ENCODE results near the gene CSRP1. TPM values are rescaled to one million over a fixed set of nuclear protein-coding genes. Genes with fewer than 3 reads are reported as not detected.

The CSRP1 gene
- polyA plus RNA-seq, 1 experiment: 957 TPM

- Histone ChIP-seq H3K27me3 (ENCODE audit: control insufficient read depth, insufficient read depth, low read length) (no peaks in the 10 kb centered on the region), H3K36me3 (ENCODE audit: control insufficient read depth, insufficient read depth, low read length) (no peaks in the 10 kb centered on the region), H3K4me3 (ENCODE audit: low read depth, low read length) (peak overlapping the region; percentile 51)
- POLR2A ChIA-PET: no interaction called here
- TF ChIP-seq, protein P1, sequence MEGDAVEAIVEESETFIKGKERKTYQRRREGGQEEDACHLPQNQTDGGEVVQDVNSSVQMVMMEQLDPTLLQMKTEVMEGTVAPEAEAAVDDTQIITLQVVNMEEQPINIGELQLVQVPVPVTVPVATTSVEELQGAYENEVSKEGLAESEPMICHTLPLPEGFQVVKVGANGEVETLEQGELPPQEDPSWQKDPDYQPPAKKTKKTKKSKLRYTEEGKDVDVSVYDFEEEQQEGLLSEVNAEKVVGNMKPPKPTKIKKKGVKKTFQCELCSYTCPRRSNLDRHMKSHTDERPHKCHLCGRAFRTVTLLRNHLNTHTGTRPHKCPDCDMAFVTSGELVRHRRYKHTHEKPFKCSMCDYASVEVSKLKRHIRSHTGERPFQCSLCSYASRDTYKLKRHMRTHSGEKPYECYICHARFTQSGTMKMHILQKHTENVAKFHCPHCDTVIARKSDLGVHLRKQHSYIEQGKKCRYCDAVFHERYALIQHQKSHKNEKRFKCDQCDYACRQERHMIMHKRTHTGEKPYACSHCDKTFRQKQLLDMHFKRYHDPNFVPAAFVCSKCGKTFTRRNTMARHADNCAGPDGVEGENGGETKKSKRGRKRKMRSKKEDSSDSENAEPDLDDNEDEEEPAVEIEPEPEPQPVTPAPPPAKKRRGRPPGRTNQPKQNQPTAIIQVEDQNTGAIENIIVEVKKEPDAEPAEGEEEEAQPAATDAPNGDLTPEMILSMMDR (IDR thresholded peaks at IDR 0.05; ENCODE audit: insufficient read depth, low read depth, low read length): no peak
- DNase-seq (ENCODE audit: low read depth): no peak
- CTCF ChIA-PET: interaction anchor here (0.8 to 1.6 kb wide), 7 partner anchors 10 to 252 kb away, joined by 3 to 8 read pairs (median 3); no protein-coding TSS in a partner anchor
These were observed 34.2 kb upstream of the CSRP1 start for GRCh38 chr1:201540846-201541735.

DNA sequence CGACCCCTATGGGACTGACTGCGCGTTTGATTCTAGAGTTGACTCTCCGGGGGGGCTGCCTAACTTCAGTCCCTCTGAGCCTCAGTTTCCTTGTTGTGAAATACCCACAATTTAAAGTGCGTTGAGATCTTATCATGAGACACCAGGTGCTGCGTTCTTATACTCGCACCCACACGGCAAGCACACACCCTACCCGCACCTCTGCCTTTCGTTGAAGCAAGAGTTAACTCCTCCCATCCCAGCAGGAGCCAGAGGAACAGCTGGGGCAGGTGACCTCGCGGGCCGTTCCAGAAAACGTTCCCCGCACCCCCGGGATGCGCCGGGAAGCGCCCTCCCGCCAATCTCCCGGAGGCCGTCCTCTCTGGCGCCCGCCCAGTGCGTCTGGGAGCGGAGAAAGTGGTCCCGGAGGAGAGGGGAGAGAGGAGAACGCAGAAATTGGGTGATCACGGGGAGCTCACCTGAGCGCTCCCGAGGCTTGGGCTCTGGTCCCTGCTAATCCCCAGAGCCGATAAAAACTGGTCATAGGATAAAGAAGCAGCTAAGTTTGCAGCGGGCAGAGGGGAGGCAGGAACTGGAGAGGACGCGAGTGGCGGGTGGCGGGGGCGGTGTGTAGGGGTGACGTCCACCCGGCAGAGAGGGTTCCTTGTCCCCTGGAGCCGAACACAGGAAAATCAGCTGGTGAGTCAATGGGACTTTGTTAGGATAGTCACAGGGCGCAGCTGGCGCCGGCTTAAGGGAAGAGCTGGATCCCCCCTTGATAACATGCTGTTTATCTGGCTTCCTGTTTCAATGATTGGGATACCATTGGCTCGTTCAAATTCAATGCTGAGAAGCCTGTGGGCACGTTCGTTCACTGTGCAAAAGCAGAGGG is 32.9 kb upstream of the CSRP1 start:
- no peaks in the 10 kb centered on the region for H3K27me3 ChIP-seq (ENCODE audit: control insufficient read depth, insufficient read depth, low read length)
- no peak for DNase-seq (ENCODE audit: low read depth)
- CTCF ChIA-PET: interaction anchor here (0.7 to 1.6 kb wide), 11 partner anchors 9 to 253 kb away, joined by 3 to 8 read pairs (median 3); no protein-coding TSS in a partner anchor
- no peaks in the 10 kb centered on the region for H3K36me3 ChIP-seq (ENCODE audit: control insufficient read depth, insufficient read depth, low read length)
- H3K4me3 ChIP-seq (ENCODE audit: low read depth, low read length): peak overlapping the region; percentile 51
- POLR2A ChIA-PET: no interaction called here
- TF ChIP-seq, protein P1 (IDR thresholded peaks at IDR 0.05; ENCODE audit: insufficient read depth, low read depth, low read length): no peak

- ChIA-PET POLR2A (interaction anchor here (0.6 to 0.9 kb wide), 2 partner anchors 35 to 103 kb away, joined by 3 to 4 read pairs; no protein-coding TSS in a partner anchor), CTCF (interaction anchor here (1.2 to 9.8 kb wide), 5 partner anchors 8 to 254 kb away, joined by 4 to 135 read pairs (median 4); no protein-coding TSS in a partner anchor)
- DNase-seq (ENCODE audit: low read depth): no peak
- Histone ChIP-seq H3K36me3 (ENCODE audit: control insufficient read depth, insufficient read depth, low read length) (no peaks in the 10 kb centered on the region), H3K27me3 (ENCODE audit: control insufficient read depth, insufficient read depth, low read length) (no peaks in the 10 kb centered on the region), H3K4me3 (ENCODE audit: low read depth, low read length) (peak within 1 kb of the TSS; percentile 51)
- TF ChIP-seq, protein P1 (IDR thresholded peaks at IDR 0.05; ENCODE audit: insufficient read depth, low read depth, low read length): no peak
These were observed 32.0 kb upstream of the CSRP1 start, which contains the start of gene NAV1 for GRCh38 chr1:201538612-201539551. Gene NAV1, plus strand, starts transcription at chr1:201539127. Its CDS starts 83,758 bp downstream, at chr1:201622885.

- TF ChIP-seq, protein P1 (IDR thresholded peaks at IDR 0.05; ENCODE audit: insufficient read depth, low read depth, low read length): no peak
- no peak for DNase-seq (ENCODE audit: low read depth)
- H3K27me3 ChIP-seq (ENCODE audit: control insufficient read depth, insufficient read depth, low read length): no peaks in the 10 kb centered on the region
- H3K36me3 ChIP-seq (ENCODE audit: control insufficient read depth, insufficient read depth, low read length): no peaks in the 10 kb centered on the region
- H3K4me3 ChIP-seq (ENCODE audit: low read depth, low read length): peak overlapping the region; percentile 51
- ChIA-PET CTCF (interaction anchor here (1.4 to 9.8 kb wide), 3 partner anchors 25 to 255 kb away, joined by 3 to 135 read pairs (median 103); no protein-coding TSS in a partner anchor), POLR2A (interaction anchor here (0.6 to 0.9 kb wide), 2 partner anchors 34 to 103 kb away, joined by 3 to 4 read pairs; no protein-coding TSS in a partner anchor)
These were observed 31.1 kb upstream of the CSRP1 start for GRCh38 chr1:201537891-201538611.
